H9 (cell line): ENCODE results near the gene CENPQ. TPM values are rescaled to one million over a fixed set of nuclear protein-coding genes. Genes with fewer than 3 reads are reported as not detected.

Experiments used
- DNase-seq: peaks from one replicate; pipeline ENCODE4 v3.0.0-alpha.2; 2017
- H2AFZ ChIP-seq: one replicate; pipeline ENCODE4 v1.6.1; 2013; ENCODE audit warnings: mild to moderate bottlenecking, low read length, control low read depth, moderate library complexity
- H2AK5ac ChIP-seq: 2 replicates; pipeline ENCODE4 v1.6.1; 2013; ENCODE audit warnings: low read length, control low read depth, mixed read lengths; ENCODE audit not compliant: insufficient read length
- H2BK120ac ChIP-seq: one replicate; pipeline ENCODE4 v1.6.1; 2013; ENCODE audit warnings: low read depth, mild to moderate bottlenecking, low read length, control low read depth, inconsistent platforms; ENCODE audit not compliant: poor library complexity, severe bottlenecking
- H2BK12ac ChIP-seq: 2 replicates; pipeline ENCODE4 v1.6.1; 2013; ENCODE audit warnings: low read length, control low read depth, mixed read lengths, low read depth; ENCODE audit not compliant: insufficient read length
- H2BK15ac ChIP-seq: 2 replicates; pipeline ENCODE4 v1.6.1; 2013; ENCODE audit warnings: low read depth, low read length, control low read depth
- H2BK20ac ChIP-seq: one replicate; pipeline ENCODE4 v1.6.1; 2013; ENCODE audit warnings: low read depth, mild to moderate bottlenecking, low read length, control low read depth, inconsistent platforms; ENCODE audit not compliant: poor library complexity, severe bottlenecking
- H2BK5ac ChIP-seq: 2 replicates; pipeline ENCODE4 v1.6.1; 2013; ENCODE audit warnings: low read length, control low read depth, mixed read lengths; ENCODE audit not compliant: insufficient read length
- H3K14ac ChIP-seq: 2 replicates; pipeline ENCODE4 v1.6.1; 2013; ENCODE audit warnings: low read length, control low read depth; ENCODE audit not compliant: insufficient read depth
- H3K18ac ChIP-seq: 2 replicates; pipeline ENCODE4 v1.6.1; 2013; ENCODE audit warnings: low read depth, mild to moderate bottlenecking, mixed read lengths, low read length, control low read depth; ENCODE audit not compliant: insufficient read length
- H3K23ac ChIP-seq: 2 replicates; pipeline ENCODE4 v1.6.1; 2013; ENCODE audit warnings: low read length, control low read depth, mixed read lengths, low read depth; ENCODE audit not compliant: insufficient read length
- H3K23me2 ChIP-seq: 2 replicates; pipeline ENCODE4 v1.6.1; 2013; ENCODE audit warnings: low read depth, mild to moderate bottlenecking, mixed read lengths, low read length, control low read depth; ENCODE audit not compliant: insufficient read length, poor library complexity, severe bottlenecking
- H3K27ac ChIP-seq: 2 replicates; pipeline ENCODE4 v1.5.1; 2013; ENCODE audit warnings: low read length, control low read depth, mixed read lengths, low read depth; ENCODE audit not compliant: insufficient read length
- H3K27me3 ChIP-seq: 2 replicates; pipeline ENCODE4 v1.6.1; 2013; ENCODE audit warnings: low read length, control low read depth, inconsistent platforms; ENCODE audit not compliant: insufficient read depth
- H3K4ac ChIP-seq: 2 replicates; pipeline ENCODE4 v1.6.1; 2013; ENCODE audit warnings: low read depth, mild to moderate bottlenecking, control low read depth, inconsistent platforms, low read length, moderate library complexity
- H3K4me1 ChIP-seq: 2 replicates; pipeline ENCODE4 v1.6.1; 2013; ENCODE audit warnings: low read length, control low read depth, inconsistent platforms; ENCODE audit not compliant: insufficient read depth
- H3K4me2 ChIP-seq: 2 replicates; pipeline ENCODE4 v1.6.1; 2013; ENCODE audit warnings: low read length, control low read depth, mixed read lengths; ENCODE audit not compliant: insufficient read length, insufficient read depth
- H3K56ac ChIP-seq: 2 replicates; pipeline ENCODE4 v1.6.1; 2013; ENCODE audit warnings: low read depth, mild to moderate bottlenecking, mixed read lengths, low read length, control low read depth; ENCODE audit not compliant: insufficient read length
- H3K79me1 ChIP-seq: 2 replicates; pipeline ENCODE4 v1.6.1; 2013; ENCODE audit warnings: low read depth, mild to moderate bottlenecking, moderate library complexity, low read length, control low read depth, inconsistent platforms; ENCODE audit not compliant: insufficient read depth, poor library complexity, severe bottlenecking
- H3K79me2 ChIP-seq: 2 replicates; pipeline ENCODE4 v1.6.1; 2013; ENCODE audit warnings: low read length, control low read depth, inconsistent platforms; ENCODE audit not compliant: insufficient read depth
- H3K9ac ChIP-seq: 2 replicates; pipeline ENCODE4 v1.6.1; 2013; ENCODE audit warnings: low read length, control low read depth, mixed read lengths; ENCODE audit not compliant: insufficient read length; ENCODE audit errors: extremely low read depth
- H3K9me3 ChIP-seq: one replicate; pipeline ENCODE4 v1.6.1; 2013; ENCODE audit warnings: low read depth, low read length, inconsistent platforms; ENCODE audit not compliant: control insufficient read depth
- H3T11ph ChIP-seq: one replicate; pipeline ENCODE4 v1.6.1; 2013; ENCODE audit warnings: mild to moderate bottlenecking, low read length, control low read depth, inconsistent platforms
- H4K20me1 ChIP-seq: one replicate; pipeline ENCODE4 v1.6.1; 2013; ENCODE audit not compliant: control insufficient read depth, insufficient read length, insufficient read depth
- H4K5ac ChIP-seq: 2 replicates; pipeline ENCODE4 v1.6.1; 2013; ENCODE audit warnings: low read depth, mild to moderate bottlenecking, mixed read lengths, low read length, control low read depth; ENCODE audit not compliant: insufficient read length
- H4K8ac ChIP-seq: replicated peaks from 2 replicates; pipeline ENCODE4 v1.6.1; 2013; ENCODE audit warnings: low read length, control low read depth, mixed read lengths, low read depth; ENCODE audit not compliant: insufficient read length
- H4K91ac ChIP-seq: 2 replicates; pipeline ENCODE4 v1.6.1; 2013; ENCODE audit warnings: low read depth, mild to moderate bottlenecking, moderate library complexity, mixed read lengths, low read length, control low read depth; ENCODE audit not compliant: insufficient read length
- H3K27ac Mint-ChIP-seq, 3 experiments: 2 replicates in 2 of 3; 3 replicates in 1 of 3; pipeline ENCODE4 v1.8.0; 2020 to 2021; ENCODE audit warnings: mixed read lengths in 3 of 3, mild to moderate bottlenecking in 1 of 3, moderate library complexity in 1 of 3
- H3K27me3 Mint-ChIP-seq: 2 replicates; pipeline ENCODE4 v1.8.0; 2021; ENCODE audit warnings: low read depth, mild to moderate bottlenecking, moderate library complexity, mixed read lengths
- H3K36me3 Mint-ChIP-seq, 3 experiments: 2 replicates in 2 of 3; 3 replicates in 1 of 3; pipeline ENCODE4 v1.8.0; 2020 to 2021; ENCODE audit warnings: low read depth in 3 of 3, mixed read lengths in 3 of 3; ENCODE audit not compliant: insufficient read depth in 1 of 3
- H3K4me1 Mint-ChIP-seq, 2 experiments: 2 replicates each; pipeline ENCODE4 v1.8.0; 2020; ENCODE audit warnings: mixed read lengths in 2 of 2
- H3K4me3 Mint-ChIP-seq, 2 experiments: 2 replicates in 1 of 2; 3 replicates in 1 of 2; pipeline ENCODE4 v1.8.0; 2020 to 2021; ENCODE audit warnings: mild to moderate bottlenecking in 2 of 2, mixed read lengths in 2 of 2, moderate library complexity in 1 of 2
- H3K9me3 Mint-ChIP-seq, 2 experiments: 2 replicates in 1 of 2; 3 replicates in 1 of 2; pipeline ENCODE4 v1.8.0; 2020; ENCODE audit warnings: mild to moderate bottlenecking in 2 of 2, mixed read lengths in 2 of 2, moderate library complexity in 1 of 2
- WGBS: extraction: QIAGEN DNeasy Blood & Tissue Kit; methylation state at CpG from one replicate; pipeline ENCODE4 v1.1.7; 2013; ENCODE audit warnings: missing lambda C conversion rate, low lambda C conversion rate, mixed read lengths; ENCODE audit not compliant: insufficient read length; ENCODE audit errors: extremely low coverage; 5-methylcytosine and 5-hydroxymethylcytosine counted together
- total RNA-seq: library from RNA; stranded (reverse); gene quantifications from 2 replicates; pipeline ENCODE4 v1.2.1, GENCODE V29; 2021
- TF ChIP-seq, protein P1 (sequence below): fragments of 200-600 bp; sonication (generic); conservative IDR thresholded peaks from 3 replicates; pipeline ENCODE4 v1.8.0; 2021; ENCODE audit warnings: antibody characterized with exemption, mild to moderate bottlenecking

Gene CENPQ
- total RNA-seq, 1 experiment from 2014 or later = 15.5 TPM

DNA sequence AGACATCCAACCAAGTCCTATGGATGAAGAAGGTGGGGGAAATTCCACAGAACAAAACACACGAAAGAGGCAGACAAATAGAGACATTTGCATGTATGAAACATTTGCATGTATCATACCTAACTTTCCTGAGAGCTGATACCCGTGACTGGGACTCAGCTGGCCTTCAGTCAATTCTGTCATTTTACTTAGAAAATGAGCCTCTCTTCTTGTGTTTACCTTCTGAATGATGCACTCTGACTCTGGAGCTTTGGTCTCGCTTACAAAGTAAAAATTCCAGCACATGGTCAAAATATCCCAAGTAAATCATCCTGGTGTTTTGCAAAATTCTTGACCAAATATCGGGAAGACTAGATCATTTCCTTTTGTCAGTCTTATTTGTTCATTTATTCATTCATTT is 47.0 kb upstream of the CENPQ start:
- no peak overlapping the region for H2BK15ac ChIP-seq
- H3K4me1 ChIP-seq = no peaks in the 10 kb centered on the region
- H2AK5ac ChIP-seq = no peak overlapping the region
- H3K27ac Mint-ChIP-seq = no peak overlapping the region
- no peak overlapping the region for H2BK120ac ChIP-seq
- no peak overlapping the region for H3K14ac ChIP-seq
- no peak overlapping the region for H3K56ac ChIP-seq
- H2BK12ac ChIP-seq = no peak overlapping the region
- H3K9me3 ChIP-seq = no peaks in the 10 kb centered on the region
- H3K79me1 ChIP-seq = no peaks in the 10 kb centered on the region
- no peak overlapping the region for H3K4ac ChIP-seq
- no peaks in the 10 kb centered on the region for H3K27me3 Mint-ChIP-seq
- H3K9ac ChIP-seq = no peak overlapping the region
- H3T11ph ChIP-seq = no peak overlapping the region
- no peak overlapping the region for H2AFZ ChIP-seq
- H4K8ac ChIP-seq = no peak overlapping the region
- no peak overlapping the region for H3K27ac ChIP-seq
- no peak overlapping the region for H3K23ac ChIP-seq
- peaks cover 3% of the 10 kb centered on the region in 2 experiments; a peak in 2 of 5 replicates for H3K9me3 Mint-ChIP-seq
- H3K23me2 ChIP-seq = no peaks in the 10 kb centered on the region
- H2BK5ac ChIP-seq = no peak overlapping the region
- H4K20me1 ChIP-seq = no peaks in the 10 kb centered on the region
- H3K4me2 ChIP-seq = no peak overlapping the region
- no peak overlapping the region for H4K91ac ChIP-seq
- no peaks in the 10 kb centered on the region for H3K27me3 ChIP-seq
- H2BK20ac ChIP-seq = no peak overlapping the region
- no CpG with 5 or more reads among the region's 4 CpGs for WGBS
- H3K79me2 ChIP-seq = no peaks in the 10 kb centered on the region
- no peak for DNase-seq
- H3K4me3 Mint-ChIP-seq = no peak overlapping the region
- TF ChIP-seq, protein P1, sequence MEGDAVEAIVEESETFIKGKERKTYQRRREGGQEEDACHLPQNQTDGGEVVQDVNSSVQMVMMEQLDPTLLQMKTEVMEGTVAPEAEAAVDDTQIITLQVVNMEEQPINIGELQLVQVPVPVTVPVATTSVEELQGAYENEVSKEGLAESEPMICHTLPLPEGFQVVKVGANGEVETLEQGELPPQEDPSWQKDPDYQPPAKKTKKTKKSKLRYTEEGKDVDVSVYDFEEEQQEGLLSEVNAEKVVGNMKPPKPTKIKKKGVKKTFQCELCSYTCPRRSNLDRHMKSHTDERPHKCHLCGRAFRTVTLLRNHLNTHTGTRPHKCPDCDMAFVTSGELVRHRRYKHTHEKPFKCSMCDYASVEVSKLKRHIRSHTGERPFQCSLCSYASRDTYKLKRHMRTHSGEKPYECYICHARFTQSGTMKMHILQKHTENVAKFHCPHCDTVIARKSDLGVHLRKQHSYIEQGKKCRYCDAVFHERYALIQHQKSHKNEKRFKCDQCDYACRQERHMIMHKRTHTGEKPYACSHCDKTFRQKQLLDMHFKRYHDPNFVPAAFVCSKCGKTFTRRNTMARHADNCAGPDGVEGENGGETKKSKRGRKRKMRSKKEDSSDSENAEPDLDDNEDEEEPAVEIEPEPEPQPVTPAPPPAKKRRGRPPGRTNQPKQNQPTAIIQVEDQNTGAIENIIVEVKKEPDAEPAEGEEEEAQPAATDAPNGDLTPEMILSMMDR = no peak
- no peaks in the 10 kb centered on the region; a peak in 1 of 7 replicates for H3K36me3 Mint-ChIP-seq
- H3K18ac ChIP-seq = no peak overlapping the region
- no peak overlapping the region for H4K5ac ChIP-seq
- no peaks in the 10 kb centered on the region; a peak in 1 of 4 replicates for H3K4me1 Mint-ChIP-seq
